Parathyroid adenoma (tissue), 2 donors: ENCODE measurements around the gene NISCH.

Experiments used
- H2AFZ ChIP-seq: fragments of 300-600 bp; sonication (generic); one replicate; pipeline ENCODE4 v1.7.0; 2017; ENCODE audit warnings: antibody characterized with exemption, mild to moderate bottlenecking
- H3K27ac ChIP-seq: fragments of 300-600 bp; sonication (generic); one replicate; pipeline ENCODE4 v1.7.0; 2017
- H3K27me3 ChIP-seq: fragments of 300-600 bp; sonication (generic); one replicate; pipeline ENCODE4 v1.7.0; 2017; ENCODE audit warnings: low read length; ENCODE audit not compliant: control insufficient read depth, insufficient read depth
- H3K36me3 ChIP-seq: fragments of 300-600 bp; sonication (generic); one replicate; pipeline ENCODE4 v1.7.0; 2017; ENCODE audit warnings: low read length; ENCODE audit not compliant: control insufficient read depth, insufficient read depth
- H3K4me1 ChIP-seq: fragments of 300-600 bp; sonication (generic); one replicate; pipeline ENCODE4 v1.7.0; 2017; ENCODE audit warnings: control low read depth
- H3K4me2 ChIP-seq: fragments of 300-600 bp; sonication (generic); one replicate; pipeline ENCODE4 v1.7.0; 2017; ENCODE audit warnings: low read length
- H3K4me3 ChIP-seq: fragments of 300-600 bp; sonication (generic); one replicate; pipeline ENCODE4 v1.7.0; 2017; ENCODE audit warnings: low read depth, low read length
- H3K79me2 ChIP-seq: fragments of 300-600 bp; sonication (generic); one replicate; pipeline ENCODE4 v1.7.0; 2017; ENCODE audit warnings: control low read depth
- H3K9ac ChIP-seq: fragments of 300-600 bp; sonication (generic); one replicate; pipeline ENCODE4 v1.7.0; 2017; ENCODE audit warnings: mild to moderate bottlenecking
- H3K9me3 ChIP-seq: fragments of 300-600 bp; sonication (generic); one replicate; pipeline ENCODE4 v1.7.0; 2017; ENCODE audit warnings: low read length; ENCODE audit not compliant: control insufficient read depth
- TF ChIP-seq, protein P1 (sequence below): fragments of 300-600 bp; sonication (generic); IDR thresholded peaks from one replicate; pipeline ENCODE4 v1.7.0; 2017; ENCODE audit warnings: antibody characterized with exemption, mild to moderate bottlenecking
- donor health status: primary hyperparathyroidism.

NISCH gene

DNA sequence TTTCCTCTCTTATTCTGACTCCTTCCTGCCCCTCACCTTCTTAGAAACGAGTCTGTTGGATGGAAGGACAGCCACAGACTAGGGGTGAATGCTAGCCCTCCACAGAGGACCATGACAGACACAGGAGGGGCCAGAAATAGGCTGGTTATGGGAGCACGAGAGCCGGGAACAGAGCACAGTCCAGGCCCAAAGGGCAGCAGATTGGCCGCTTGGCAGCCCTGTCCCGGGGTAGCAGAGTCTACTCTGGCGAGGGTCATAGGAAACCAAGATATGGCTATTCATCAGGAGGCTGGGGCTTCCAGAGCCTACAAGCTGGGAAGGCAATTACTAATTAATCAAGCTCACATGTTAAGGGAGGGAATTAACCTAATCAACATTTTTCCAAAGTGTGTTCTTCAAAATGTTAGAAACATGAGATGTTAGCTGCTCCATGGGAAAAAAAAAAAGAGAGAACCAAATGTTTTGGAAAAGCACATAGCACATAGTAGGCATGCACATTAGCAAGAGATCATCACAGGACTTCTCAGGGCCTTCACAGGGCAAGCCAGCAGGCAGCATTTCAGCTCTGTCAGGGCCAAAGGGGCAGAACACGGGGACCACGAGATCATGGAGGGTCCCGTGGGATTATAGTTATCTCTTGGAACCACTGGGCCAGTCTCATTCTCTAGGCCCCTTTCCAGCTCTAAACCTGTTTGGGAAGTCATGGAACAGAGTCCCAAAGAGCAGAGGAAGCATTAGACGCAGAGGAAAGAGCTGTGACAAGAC lies 23.8 kb upstream of the NISCH start:
- Histone ChIP-seq H3K4me1 (peaks cover 4% of the 10 kb centered on the region), H3K9ac (no peak overlapping the region), H3K36me3 (no peaks in the 10 kb centered on the region), H3K27me3 (no peaks in the 10 kb centered on the region), H3K27ac (no peak overlapping the region), H3K79me2 (no peaks in the 10 kb centered on the region), H3K9me3 (no peaks in the 10 kb centered on the region), H3K4me3 (no peak overlapping the region), H3K4me2 (no peak overlapping the region), H2AFZ (no peak overlapping the region)
- TF ChIP-seq, protein P1, sequence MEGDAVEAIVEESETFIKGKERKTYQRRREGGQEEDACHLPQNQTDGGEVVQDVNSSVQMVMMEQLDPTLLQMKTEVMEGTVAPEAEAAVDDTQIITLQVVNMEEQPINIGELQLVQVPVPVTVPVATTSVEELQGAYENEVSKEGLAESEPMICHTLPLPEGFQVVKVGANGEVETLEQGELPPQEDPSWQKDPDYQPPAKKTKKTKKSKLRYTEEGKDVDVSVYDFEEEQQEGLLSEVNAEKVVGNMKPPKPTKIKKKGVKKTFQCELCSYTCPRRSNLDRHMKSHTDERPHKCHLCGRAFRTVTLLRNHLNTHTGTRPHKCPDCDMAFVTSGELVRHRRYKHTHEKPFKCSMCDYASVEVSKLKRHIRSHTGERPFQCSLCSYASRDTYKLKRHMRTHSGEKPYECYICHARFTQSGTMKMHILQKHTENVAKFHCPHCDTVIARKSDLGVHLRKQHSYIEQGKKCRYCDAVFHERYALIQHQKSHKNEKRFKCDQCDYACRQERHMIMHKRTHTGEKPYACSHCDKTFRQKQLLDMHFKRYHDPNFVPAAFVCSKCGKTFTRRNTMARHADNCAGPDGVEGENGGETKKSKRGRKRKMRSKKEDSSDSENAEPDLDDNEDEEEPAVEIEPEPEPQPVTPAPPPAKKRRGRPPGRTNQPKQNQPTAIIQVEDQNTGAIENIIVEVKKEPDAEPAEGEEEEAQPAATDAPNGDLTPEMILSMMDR, result no peak

DNA sequence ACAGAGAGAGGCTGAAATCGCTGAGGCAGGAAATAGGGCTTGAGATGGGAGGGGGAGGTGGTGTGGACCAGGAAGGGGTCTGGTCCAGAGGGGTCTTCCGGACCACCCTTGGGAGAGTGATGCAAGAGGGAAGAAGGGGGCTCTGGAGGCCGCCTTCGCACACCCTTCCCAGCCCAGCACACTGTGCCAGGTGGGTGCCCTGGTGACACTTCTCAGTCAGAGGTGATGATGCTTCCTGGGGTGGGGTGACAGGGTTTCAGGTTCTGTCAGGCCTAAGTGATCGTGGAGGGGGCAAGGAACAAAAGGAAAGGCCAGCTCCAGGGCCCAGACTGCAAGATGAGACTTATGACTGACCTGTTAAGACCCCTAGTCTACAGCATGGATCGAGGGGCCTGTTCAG lies 23.2 kb upstream of the NISCH start:
- H3K79me2 ChIP-seq, result no peaks in the 10 kb centered on the region
- peaks cover 4% of the 10 kb centered on the region for H3K4me1 ChIP-seq
- H3K27me3 ChIP-seq, result no peaks in the 10 kb centered on the region
- no peak overlapping the region for H3K4me2 ChIP-seq
- H3K9me3 ChIP-seq, result no peaks in the 10 kb centered on the region
- H3K27ac ChIP-seq, result no peak overlapping the region
- H2AFZ ChIP-seq, result no peak overlapping the region
- no peak overlapping the region for H3K9ac ChIP-seq
- no peaks in the 10 kb centered on the region for H3K36me3 ChIP-seq
- no peak overlapping the region for H3K4me3 ChIP-seq
- TF ChIP-seq, protein P1, result no peak

DNA sequence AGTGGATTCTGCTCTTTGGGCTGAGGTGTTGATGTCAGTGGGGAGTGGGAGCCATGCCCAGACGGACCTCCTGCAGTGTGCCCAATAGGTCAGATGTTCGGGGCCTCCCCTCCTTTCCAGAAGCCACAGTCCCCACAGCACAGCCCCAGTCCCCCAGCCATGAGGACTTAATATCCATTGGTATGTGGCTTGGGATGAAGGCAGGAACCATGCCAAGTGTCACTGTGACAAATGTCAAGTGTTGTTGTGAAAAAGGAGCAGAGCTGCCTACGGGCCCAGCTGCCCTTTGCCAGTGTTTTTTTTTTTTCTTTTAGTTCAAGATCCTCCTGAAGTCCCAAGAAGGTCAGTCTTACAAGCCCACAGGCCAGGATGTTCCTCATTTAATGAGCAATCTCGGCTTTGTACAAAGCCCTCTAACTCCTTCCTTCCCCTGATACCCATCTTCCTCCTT lies 22.7 kb upstream of the NISCH start:
- no peak overlapping the region for H3K9ac ChIP-seq
- H3K4me1 ChIP-seq, result peaks cover 4% of the 10 kb centered on the region
- H2AFZ ChIP-seq, result no peak overlapping the region
- no peaks in the 10 kb centered on the region for H3K9me3 ChIP-seq
- no peak overlapping the region for H3K4me3 ChIP-seq
- TF ChIP-seq, protein P1, result no peak
- no peak overlapping the region for H3K4me2 ChIP-seq
- no peaks in the 10 kb centered on the region for H3K27me3 ChIP-seq
- no peak overlapping the region for H3K27ac ChIP-seq
- H3K79me2 ChIP-seq, result no peaks in the 10 kb centered on the region
- H3K36me3 ChIP-seq, result no peaks in the 10 kb centered on the region

DNA sequence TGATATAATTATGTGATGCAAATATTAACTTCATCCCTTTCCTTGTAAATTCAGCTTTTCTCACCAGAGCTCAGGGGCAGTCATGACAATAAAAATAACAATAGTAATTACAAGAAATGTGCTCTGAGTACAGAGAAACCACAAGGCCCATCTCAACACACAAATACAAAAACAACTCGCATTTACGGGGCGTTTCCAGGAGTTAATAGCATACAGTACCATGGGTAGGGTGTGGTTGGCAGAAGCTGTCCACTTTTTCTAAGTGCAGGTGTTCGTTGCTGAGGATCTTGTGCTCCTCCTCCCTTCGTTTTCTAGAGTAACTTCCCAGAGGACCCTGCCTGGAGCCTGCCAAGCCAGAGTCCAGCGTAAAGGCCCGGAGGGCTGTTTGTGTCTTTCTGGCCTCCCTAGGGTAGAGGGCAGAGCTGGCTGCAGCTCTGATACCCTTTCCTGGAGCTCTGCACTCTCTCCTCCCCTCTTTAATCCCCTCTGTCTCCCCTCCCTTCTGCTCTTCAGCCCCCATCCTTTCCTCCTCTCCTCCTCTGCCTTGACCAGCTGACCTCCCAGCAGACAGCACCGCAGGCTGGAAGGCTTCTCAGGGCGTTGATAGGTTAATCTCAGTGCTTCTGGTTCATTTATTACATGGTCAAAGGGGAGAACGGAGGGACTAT lies 21.9 kb upstream of the NISCH start:
- Histone ChIP-seq H3K27me3 (no peaks in the 10 kb centered on the region), H3K9me3 (no peaks in the 10 kb centered on the region), H3K9ac (no peak overlapping the region), H3K4me2 (no peak overlapping the region), H3K4me1 (peaks cover 4% of the 10 kb centered on the region), H2AFZ (no peak overlapping the region), H3K79me2 (no peaks in the 10 kb centered on the region), H3K4me3 (no peak overlapping the region), H3K36me3 (no peaks in the 10 kb centered on the region), H3K27ac (no peak overlapping the region)
- TF ChIP-seq, protein P1, result no peak
